LNCAP (cell line): ENCODE results near the gene ETS1.

Experiments
- TF ChIP-seq, protein P1 (sequence below): fragments of 450-650 bp; IDR thresholded peaks from 2 replicates; pipeline ENCODE4 v1.5.1; 2017; ENCODE audit warnings: mild to moderate bottlenecking

ETS1 gene

DNA sequence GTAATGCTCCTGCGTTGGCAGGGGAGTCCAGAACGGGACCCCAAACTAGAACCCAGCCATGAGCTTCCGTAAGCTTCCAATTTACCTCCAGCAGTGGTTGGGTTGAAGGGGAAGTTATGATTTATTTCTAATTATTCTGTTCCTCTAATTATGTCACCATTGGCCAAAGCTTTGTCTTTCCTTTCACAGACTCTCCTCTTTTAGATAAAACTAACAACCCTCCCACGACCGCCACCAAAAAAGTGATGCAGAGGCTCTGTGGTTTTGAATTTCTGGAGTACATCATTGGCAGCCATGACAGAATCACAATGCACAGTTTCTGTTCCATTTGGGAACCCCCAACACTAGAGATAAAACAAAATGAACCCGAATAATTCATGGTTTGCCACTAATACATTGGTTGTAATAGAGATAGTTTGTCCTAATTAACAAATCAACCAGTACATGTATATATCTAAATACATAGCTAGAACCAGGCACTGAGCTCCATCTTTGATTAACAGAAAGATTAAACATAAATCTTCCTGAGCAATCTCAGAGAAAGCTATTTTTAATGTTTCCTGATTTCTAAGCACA is 64.3 kb downstream of the ETS1 start:
- TF ChIP-seq, protein P1, sequence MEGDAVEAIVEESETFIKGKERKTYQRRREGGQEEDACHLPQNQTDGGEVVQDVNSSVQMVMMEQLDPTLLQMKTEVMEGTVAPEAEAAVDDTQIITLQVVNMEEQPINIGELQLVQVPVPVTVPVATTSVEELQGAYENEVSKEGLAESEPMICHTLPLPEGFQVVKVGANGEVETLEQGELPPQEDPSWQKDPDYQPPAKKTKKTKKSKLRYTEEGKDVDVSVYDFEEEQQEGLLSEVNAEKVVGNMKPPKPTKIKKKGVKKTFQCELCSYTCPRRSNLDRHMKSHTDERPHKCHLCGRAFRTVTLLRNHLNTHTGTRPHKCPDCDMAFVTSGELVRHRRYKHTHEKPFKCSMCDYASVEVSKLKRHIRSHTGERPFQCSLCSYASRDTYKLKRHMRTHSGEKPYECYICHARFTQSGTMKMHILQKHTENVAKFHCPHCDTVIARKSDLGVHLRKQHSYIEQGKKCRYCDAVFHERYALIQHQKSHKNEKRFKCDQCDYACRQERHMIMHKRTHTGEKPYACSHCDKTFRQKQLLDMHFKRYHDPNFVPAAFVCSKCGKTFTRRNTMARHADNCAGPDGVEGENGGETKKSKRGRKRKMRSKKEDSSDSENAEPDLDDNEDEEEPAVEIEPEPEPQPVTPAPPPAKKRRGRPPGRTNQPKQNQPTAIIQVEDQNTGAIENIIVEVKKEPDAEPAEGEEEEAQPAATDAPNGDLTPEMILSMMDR, result no peak

DNA sequence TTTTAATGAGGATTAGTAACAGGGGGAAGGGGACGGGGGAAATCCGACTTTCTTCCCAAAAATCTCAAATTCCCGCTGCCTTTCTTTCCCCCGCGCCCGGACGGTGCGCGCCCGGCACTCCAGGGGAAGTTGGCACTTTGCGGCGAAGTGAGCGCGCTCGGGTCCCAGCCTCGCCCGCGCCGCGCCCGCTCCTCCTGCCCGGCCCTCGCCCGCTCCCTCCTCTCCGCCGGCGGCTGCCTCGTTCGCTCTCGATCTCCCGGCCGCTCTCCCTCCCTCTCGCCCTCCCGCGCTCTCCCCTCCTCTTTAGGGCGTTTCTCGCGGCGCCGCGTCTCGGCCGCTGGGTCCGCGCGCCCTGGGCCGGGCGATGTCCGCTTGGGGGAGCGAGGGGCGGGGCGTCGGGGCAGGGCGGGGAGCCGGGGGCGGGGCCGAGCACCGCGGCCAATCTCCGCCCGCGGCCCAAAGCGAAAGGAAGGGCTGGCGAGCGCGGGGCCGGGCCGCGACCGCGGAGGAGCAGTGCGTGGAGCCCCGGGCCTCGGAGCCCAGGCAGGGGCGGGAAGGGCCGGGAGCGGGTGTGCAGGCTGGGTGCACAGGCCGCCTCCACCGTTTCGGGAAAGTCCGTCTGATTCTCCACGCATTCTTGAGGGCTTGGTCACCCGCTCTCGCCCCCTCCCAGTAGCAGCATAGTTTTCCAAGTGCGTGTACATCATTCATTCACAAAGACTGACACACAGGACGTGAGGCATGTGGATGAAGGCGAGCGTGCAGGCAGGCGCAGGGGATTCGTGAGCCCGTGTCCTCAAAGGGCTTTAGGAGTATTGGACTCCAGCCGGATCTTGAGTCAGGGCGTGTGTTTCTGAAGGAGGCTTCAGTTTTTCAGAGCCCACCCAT is 65.1 kb downstream of the ETS1 start:
- TF ChIP-seq, protein P1, result no peak

DNA sequence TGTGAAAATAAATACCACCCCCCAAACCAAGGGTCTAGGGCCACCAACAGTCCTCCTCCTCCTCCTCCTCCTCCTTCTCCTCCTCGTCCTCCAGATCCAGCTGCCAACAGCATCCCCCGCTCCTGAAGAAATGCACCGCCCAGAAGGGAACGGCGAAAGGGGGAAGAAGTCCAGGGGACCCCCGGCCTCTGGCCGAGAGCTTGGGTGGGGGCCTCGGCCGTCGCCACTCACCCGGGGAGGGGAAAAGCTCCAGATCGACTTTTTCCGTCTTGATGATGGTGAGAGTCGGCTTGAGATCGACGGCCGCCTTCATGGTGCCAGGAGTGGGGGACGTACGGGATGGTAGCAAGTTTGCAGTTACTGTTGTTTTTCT is 65.7 kb downstream of the ETS1 start:
- TF ChIP-seq, protein P1, result no peak

DNA sequence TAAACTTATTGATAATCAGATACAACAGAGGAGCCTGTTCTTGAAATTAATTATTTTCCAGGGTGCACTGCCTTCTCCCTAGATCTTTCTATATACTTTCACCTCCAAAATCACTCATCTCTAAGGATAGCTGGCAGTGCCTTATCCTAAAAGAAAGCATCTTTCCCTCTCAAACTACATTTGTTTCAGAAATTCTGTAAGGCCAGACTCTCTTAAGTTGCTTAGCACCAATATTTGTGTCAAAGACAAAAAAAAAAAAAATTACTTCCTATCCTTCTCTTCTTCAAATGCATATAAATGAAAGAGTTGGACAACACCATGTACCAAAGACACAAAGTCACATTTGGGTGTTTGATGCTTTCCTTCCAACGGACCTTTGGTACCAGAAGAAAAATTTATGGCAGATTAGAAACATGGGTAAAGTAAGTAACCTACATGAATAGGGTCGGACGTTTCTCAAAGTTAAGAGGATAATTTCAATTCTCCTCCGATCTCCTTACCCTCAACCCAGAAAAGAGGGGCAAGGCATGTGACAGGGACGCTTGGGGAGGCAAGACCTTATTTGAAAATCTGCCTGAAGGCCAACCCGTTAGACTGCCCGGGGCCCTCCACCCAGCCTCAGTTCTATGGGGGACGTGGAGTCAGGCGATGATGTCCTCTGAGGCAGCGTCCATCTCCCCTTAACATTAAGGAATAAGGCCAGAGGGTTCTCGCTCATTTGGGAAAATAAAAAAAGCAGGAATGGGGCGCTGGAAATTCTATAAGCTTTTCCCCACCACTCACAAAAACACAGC is 66.3 kb downstream of the ETS1 start:
- TF ChIP-seq, protein P1, result no peak

DNA sequence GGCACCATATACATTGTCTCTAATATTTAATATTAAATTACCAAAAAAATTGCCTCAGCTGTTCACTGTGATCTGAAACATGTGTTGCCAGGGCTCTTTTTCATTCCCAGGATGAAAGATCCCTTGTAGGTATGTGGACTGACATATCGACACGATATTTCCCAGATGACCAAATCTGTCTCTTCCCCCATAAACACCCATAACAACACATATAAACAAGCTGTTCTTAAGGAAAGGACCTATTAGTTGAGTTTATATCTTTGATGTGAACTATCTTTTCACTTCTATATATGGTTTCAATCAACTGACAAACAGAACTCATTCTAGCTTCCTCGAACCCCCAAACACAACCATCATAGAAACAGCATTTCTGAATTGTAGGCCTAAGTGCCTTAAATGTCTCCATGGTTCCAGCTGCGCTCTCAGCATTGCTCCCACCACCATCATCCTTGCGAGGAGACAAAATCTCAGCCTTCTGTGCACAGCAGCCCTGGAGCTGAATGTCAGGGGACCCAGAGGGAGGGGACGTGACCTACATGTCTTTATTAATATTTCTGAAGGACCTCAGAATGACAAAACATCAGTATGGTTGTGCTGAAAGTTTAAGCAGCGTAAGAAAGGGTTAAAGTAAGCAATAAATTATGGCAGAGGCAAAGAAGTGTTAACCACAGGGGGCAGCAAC is 67.0 kb downstream of the ETS1 start:
- TF ChIP-seq, protein P1, result no peak

DNA sequence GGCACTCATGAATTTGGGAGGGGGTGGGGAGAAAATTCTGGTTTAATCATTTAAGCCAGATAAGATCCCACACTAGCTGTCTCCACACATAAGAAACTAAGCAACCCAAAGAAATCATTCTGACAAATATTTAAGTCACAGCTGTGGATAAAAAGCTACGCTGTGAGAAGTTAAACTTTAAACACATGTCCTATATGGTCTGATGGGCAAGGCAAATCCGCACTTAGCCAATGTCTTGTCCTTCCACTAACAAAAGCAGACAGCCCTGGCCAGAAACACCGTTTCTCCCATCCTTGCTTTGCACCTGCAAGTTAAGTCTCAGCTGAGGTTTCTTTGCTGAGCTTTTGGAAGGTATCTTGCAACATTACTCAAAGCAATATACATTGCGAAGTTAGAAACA is 68.0 kb downstream of the ETS1 start:
- TF ChIP-seq, protein P1, result no peak
